CD4-positive, alpha-beta T cell treated with Interleukin-1 beta for 1 hour (primary cell): ENCODE measurements around the gene FMN2.
"Not testable (repeated sequence)": the region's sequence is repeated elsewhere in the genome, so short reads cannot be mapped to it uniquely, and the experiment has no call there.

Experiments used
- DNase-seq, 2 donors: peaks; one replicate each; pipeline ENCODE4 v3.0.0-alpha.2; 2020 to 2022

The FMN2 gene

DNA sequence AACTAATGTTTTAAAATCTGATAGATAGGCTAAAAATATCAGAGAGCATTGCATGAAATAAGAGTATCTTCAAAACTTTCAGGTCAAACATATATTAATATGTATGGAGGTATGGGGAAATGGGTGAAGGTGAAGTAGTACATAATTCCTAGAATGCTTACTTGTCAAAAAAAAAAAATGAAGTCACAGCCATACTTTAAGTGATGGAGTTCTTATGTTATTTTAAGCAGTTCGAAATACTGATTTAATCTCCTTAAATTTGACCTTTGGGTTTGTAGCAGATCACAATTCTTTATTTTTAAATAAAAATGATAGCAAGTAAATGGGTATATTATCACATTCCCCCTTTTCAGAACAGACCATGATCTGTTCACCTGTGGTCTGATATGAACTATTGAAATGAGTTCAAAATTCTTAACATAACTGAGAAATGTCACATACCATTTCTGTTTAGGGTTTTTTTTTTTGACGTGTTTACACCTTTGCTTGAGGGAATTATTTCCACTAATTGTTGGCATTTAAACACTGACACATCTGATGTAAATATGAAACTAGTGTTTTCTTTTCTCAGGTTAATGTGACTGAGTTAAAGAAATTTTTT, 300.1 kb downstream of the FMN2 start:
- DNase-seq: no peak

DNA sequence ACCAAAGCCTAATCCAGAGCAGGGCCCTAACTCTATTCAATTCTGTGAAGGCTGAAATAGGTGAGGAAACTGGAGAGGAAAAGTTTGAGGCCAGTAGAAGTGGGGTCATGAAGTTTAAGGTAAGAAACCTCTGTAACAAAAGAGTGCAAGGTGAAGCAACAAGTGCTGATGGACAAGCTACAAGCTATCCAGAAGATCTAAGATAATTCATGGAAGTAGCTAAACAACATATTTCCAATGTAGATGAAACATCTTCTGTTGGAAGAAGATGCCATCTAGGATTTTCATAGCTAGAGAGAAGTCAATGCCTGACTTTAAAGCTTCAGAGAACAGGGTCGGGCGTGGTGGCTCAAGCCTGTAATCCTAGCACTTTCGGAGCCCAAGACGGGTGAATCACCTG, 302.7 kb downstream of the FMN2 start:
- DNase-seq: no peak

DNA sequence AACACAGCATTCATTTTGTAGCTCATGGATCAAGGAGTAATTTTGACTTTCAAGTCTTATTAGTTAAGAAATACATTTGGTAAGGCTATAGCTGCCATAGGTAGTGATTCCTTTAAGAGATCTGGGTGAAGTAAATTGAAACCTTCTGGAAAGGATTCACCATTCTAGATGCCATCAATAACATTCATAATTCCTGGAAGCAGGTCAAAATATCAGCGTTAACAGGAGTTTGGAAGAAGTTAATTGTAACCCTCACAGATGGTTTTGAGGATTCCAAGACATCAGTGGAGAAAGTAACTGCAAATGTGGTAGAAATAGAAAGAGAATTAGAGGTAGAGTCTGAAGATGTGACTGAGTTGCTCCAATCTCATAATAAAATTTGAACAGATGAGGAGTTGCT, 303.7 kb downstream of the FMN2 start:
- DNase-seq: no peak

DNA sequence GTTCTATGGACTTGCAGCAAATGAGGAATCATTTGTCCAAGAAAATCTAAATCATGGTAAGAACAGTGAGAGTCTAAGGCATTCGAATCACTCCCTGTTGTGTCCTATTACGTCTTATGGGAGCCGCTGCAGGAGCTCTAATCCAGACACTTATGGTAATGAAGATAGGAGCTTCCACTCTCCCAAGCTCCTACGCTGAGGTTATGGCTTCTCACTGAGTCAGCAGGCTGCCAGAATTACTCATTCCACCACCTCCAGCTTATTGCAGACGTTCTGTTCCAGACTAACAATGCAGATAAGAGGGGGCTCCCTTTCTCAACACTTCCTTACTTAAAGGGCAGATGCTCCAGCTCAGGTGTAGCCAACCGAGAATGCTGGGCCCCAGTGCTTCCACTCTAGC, 307.7 kb downstream of the FMN2 start:
- DNase-seq: no peak

DNA sequence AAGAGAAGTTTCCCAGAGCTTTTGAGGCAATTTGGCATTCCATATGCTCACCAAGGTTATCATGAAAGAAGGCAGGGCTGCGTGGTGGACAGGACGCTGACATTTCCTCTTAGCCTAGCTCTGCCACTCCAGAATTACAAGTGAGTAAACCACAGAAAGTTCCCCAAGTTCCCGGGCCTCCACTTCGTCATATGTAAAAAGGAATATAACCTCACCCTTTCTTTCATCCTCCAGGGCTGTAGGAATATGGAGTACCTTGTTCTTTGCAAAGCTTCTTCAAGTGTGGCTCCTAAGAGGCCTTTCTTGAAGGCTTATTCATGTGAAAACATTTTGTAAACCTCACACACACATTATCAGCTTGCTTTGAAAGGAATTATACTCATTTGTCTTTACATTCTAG, 310.0 kb downstream of the FMN2 start:
- DNase-seq: no peak

DNA sequence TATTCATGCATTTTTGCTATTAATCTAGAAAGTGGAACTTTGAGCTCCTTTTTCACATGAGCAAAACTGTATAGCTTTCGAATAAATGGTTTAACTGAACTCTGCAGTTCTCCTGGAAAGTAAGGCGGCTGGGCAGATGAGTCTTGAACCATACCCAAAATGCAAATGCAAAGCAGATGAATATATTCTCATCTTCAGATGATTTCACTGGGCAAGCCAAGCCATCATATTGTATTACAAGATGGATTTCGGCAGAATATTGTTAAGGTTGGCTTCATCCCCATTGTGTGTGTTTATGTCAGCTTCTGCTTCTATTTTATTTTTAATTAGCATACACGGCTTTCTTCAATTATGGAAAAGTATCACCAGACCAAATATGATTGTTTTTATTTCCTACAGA, 310.6 kb downstream of the FMN2 start:
- DNase-seq: no peak

DNA sequence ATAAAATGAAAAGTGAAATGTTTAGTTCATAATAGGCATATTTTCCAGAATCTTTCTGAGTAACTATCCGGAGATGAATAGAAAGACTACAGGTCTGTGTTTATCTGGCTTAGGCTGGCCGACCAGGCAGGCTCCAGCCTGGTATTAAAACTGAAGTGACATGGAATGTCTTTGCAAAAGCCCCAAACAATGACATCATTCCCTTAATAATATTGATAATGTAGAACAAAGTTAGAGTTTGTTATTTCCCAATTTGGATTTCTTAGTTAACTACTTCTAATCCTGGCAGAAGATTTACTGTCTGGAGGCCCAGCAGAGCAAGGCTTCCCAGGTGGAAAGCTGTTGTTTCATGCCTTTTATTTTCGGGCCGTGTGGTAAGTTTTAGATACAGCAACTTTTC, 312.6 kb downstream of the FMN2 start:
- no peak for DNase-seq

DNA sequence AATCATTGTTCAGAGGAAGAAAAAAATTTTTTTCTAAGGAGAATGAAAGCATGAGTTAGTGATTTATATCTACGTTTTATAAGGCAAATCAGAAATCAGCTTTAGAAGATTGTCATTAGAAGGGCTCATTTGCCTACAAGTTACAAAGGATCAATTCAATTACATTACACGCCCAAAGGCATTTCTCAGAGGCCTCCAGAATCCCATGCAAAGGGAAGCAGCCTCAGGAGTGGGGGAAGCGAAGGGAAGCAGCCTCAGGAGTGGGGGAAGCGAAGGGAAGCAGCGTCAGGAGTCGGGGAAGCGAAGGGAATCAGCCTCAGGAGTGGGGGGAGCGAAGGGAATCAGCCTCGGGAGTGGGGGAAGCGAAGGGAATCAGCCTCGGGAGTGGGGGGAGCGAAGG, 314.1 kb downstream of the FMN2 start:
- DNase-seq: no peak

DNA sequence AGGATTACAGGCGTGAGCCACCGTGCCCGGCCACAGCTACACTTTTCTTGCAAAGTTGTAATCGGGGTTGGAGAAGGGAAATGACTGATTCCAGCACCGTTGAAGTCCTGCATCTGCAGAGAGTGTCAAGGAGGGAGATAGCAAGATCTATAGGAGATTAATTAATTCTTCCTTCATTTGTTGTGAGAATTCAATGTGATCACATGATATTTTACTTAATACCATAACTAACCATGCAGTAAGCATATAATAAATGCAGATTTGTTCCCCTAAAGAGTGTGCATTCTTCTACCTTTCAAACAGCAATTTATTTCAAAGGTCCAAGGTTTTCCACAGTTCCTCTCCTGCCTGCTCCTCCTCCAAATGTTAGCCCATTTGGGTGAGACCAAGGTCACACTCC, 315.7 kb downstream of the FMN2 start:
- DNase-seq: no peak

DNA sequence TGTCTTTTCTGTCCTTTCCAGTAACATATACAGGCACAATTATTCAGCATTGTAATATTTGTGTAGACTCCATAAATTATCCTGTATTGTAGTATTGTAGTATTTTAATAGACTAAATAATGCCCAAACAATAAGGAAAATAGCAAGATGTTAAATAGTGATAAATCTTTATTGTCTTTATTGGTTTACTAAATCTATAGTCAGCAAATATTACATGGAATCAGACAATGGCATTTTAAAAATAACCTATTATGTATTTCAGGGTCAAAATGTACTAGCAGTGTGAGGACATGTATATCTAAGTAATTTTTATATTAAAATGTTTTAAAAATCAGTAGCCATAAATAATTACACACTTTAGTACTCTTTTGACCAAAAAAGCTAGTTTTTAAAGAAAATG, 317.9 kb downstream of the FMN2 start:
- no peak for DNase-seq

DNA sequence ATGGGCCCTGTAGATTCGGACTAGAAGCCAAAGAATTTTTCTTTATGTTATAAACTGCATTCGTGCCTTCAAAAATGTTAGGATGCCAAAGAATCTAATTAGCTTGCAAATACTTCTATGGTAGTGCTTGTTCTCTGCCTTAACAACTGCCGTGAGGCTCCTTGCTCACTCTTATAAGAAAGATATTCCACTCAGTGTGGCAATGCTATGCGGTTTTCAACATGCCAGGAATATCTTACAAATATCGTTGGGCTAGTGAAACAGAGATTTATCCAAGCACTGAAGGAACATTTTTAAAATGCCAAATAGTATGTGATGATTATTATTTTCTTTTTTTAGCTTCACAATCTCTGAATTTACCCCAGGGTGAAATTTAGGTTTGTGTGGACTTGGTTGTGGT, 322.0 kb downstream of the FMN2 start:
- DNase-seq: no peak

DNA sequence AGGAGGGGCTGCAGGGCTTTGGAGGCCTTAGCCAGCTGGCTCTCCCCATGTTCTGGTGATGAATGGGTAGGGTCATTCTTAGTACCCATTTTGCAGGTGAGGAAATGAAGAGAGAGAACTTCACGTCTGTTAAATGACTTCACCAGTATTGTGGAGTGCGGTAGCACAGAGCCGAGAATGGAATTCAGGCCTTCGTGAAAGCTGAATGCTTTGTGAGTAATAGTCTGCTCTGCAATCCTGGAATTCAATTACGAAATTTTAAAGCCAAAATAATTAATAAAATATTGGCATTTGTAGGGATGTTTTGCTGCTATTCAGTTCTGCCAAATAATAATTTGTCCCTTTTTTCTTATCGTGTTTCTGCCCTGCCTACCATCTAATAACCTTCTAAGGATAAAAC, 322.6 kb downstream of the FMN2 start:
- DNase-seq: no peak

DNA sequence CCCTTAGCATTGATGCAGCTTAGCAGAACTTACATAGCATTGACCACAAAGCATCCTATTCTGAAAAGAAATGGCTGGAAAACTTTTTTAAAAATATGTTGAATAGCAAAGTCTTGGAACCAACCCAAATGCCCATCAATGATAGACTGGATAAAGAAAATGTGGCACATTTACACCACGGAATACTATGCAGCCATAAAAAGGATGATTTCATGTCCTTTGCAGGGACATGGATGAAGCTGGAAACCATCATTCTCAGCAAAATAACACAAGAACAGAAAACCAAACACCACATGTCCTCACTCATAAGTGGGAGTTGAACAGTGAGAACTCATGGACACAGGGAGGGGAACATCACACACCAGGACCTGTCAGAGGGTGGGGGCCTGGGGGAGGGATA, 323.3 kb downstream of the FMN2 start:
- not testable (repeated sequence) for DNase-seq

DNA sequence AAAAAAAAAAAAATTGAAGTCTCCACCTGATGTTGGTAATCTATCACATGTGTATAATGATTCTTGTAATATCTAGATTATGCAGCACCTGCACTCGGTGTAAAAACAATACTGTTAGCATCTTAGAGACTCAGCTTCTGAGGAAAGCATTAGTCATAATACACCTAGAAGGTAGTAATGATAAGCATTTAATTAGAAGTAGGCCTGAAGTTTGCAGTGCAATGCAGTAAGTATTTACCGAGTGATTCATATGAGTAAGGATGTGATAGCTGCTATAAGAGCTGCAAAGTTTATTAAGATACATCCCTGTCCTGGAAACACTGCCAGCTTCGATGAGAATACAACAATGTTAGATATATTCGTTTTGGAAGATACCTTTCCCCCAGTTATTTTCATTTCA, 323.8 kb downstream of the FMN2 start:
- DNase-seq: no peak

DNA sequence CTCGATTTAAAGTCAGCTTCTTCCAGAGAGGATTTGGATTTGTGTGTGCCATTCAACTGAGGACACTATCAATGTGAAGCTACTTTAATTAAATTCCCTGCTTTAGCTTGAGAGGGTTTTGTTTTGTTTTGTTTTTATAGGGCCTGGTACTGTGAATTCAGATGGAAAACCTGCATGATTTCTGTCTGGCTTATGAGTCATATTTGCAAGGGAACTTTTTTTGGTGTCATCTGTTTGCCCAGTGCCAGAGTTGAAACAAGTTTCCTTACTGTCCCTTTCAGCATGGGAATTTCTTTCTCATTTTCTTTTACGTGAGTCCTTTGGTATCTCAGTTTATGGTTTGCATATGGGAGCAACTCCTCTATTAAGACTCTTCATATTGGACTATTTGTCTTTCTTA, 325.6 kb downstream of the FMN2 start:
- no peak for DNase-seq

DNA sequence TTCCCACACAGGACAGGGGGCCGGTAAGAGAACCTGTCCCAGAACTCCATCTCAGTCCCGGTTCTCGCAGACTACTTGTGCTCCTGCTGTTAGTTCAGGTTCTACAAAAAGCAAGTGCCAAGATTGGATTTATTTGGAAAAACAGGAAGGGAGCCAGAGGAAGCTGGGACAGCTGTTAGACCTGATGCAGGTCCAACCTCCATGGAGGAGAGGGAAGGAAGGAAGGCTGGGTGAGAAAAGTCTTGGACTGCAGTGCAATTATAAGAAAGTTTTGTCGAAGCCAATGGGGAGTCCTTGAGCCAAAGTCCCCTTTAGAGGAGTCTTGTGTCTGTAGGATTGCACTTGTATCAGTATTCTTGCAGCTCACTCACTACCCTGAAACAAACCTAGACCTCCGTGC, 329.1 kb downstream of the FMN2 start:
- DNase-seq: no peak

DNA sequence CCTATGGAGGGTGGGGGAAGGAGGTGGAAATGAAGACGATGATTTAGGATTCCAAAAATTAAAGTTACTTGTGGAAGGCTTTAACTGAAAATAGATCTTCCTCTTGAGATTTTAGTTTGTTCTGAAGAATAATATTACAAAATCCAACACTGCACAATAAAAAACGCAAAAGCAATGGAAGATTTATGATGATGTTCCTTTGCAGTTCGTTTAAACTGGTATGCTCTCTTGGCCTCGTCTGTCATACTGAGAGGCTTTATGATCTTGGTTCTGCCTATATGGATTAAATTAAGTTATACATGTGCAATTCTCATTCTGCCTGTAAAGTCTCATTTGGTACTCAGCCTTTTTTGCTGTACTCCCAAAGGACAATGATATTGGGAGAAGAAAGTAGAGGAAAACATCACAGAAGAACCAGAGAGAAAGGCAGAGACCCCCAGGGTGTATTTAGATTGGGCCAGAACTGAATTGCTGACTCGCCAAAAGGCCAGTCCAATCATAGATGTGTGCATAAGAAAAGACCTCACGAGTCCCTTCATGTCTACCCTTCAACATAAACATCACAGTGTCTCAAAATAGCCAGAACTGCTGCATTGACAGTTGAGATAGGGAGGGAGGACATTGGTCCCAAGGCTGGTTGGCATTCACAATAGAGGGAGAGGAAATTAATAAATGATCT, 331.7 kb downstream of the FMN2 start:
- DNase-seq: no peak

DNA sequence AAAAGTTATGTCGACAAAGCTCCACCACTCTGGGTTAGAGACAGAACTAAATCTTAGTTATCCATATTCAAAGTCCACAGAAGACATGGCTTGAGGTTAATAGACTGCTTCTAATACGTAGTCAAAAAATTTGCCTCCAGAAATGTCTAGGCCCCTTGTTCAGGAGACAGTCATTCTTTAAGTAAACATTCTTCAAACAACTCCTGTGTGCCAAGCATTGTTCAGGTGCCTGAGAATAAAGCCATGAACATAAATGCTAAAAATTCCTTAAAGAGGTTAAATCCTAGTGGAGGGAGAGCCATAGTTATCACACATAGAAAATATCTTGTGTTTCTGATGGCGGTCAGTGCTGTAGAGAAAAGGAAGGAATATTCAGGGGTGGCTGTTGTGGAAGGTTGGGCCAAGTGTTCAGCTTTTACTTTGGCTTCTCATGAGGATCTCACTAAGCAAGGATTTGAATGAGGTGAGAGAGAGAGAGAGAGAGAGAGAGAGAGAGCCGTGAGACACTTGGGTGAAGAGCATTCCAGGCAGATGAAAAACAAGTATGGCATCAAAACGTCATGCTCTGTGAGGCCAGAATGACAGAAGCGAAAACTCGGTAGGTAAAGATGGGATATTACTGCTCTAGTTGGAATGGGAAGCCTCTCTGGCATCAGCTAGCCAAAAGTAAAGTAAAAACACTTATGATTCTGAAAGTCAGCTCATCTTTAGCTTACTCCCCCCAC, 333.2 kb downstream of the FMN2 start:
- no peak for DNase-seq

DNA sequence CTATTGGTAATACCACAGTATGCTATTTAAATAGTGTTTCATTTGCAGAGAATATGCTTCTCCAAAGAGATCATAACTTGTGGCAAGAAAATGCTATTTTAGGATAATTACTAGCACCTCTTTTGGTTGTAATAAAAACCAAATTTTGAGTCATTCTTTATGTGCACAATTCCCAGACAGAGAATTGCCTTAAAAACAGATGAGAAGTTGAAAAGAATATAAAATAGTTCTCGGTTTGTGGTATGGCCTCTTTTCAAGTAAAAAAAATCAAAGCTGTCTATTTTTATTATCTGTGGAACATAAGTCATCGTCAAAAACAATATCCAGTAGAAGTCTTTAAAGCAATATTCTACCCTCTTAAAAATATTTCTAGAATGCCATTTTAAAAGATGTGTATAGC, 334.4 kb downstream of the FMN2 start:
- DNase-seq: no peak

DNA sequence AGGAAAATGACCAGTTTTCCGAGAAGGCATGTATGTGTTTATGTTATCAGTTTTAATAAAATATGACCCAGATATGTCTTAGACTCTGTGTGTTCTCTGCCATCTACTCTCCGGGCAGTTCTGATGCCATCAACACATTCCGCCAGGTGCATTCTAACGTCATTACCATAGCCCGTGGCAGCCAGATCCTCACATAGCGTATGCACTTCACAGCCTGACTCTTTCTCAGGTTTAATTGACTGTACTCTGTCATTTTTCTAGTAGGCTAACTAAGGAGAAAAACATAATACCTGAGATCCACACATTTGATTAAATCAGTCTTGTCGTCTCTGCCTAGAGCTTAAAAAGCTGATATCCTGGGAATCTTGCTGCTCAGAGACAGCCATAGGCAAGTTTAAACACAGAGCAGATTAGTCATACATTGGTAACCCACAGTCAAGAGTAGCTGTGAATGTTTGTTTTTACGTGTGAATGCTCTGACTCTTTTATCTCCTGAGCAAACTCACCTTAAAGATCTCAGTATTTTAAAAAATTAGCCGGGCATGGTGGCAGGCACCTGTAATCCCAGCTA, 344.4 kb downstream of the FMN2 start:
- DNase-seq: no peak

DNA sequence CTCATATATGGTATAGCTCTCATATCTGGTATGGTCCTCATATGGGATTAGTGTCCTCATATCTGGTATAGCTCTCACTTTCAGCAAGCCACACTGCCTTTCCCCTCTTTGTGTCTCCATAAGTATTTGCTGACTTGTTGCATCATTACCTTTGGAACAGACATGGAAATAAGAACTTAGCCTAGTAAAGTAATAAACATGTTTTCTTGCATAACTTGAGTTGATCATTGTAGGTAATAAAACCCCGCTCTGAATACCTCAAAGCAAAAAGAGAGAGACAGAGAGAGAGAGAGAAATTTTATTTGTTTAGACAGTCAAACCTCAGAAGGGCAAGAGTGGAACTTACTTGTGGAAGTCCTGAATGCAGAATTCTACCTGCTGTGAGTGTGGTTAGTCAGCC, 350.0 kb downstream of the FMN2 start:
- no peak for DNase-seq

DNA sequence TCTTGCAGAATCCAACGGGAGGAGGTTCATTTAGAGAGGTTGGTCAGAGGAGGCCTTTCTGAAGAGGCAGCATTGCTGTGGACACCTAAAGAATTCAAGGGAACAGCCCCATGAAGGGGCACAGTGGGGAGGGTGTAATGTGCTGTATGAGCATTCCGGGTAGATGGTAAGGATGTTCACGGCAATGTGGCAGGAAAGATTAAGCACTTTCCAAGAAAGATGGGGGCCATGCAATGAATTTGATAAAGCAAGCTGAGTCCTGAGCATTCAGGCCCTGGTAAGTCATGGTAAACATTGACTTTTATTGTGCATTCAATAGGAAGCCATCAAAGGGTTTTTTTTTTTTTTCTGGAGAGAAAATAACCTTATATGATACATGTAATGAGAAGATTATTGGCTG, 353.7 kb downstream of the FMN2 start:
- no peak for DNase-seq

DNA sequence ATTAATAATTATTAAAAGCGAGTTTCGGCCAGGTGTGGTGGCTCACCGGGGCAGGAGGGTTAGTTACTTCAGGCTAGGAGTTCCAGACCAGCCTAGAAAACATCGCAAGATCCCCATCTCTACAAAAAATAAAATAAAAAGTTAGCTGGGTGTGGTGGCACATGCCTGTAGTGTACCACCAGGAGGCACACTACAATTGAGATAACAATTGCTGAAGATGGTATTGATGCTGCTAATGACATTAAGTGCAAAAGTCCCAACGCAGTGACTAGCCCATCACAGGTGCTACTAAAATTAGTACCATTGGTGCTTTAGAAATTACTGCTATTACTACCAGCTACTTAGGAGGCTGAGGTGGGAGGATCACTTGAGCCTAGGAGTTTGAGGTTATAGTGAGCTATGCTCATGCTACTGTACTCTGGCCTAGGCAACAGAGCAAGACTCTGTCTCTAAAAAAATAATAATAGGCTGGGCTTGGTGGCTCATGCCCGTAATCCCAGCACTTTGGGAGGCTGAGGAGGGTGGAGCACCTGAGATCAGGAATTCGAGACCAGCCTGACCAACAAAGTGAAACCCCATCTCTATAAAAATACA, 363.6 kb downstream of the FMN2 start:
- peak in 1 of 2 donors; percentile 32 for DNase-seq

DNA sequence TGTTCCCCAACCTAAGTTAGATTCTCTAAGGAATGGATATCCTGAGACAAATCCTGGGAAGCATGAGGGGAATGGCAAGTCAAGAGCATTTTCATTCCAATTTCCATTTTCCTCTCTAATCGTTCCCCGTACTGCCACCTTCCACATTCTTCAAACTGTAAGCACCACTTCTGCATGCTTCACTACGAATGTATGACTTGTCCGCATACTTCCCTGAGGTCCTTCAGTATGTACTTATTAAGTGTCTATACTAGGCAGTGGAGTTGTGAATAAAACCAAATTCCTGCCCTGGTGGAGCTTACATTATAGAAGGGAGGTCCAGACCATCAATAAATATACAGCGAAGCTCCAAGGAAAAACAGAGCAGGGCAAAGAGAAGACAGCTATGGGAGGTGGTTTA, 365.5 kb downstream of the FMN2 start:
- DNase-seq: no peak
